Muscle layer of colon (tissue), 2 donors: ENCODE data around the gene PTCRA.

Experiments used
- H3K27ac ChIP-seq: one replicate; pipeline ENCODE4 v1.7.0; 2013; ENCODE audit warnings: low read depth, mild to moderate bottlenecking, low read length, moderate library complexity
- H3K27me3 ChIP-seq, 2 donors: one replicate each; pipeline ENCODE4 v1.7.0; 2013; ENCODE audit warnings: low read length in 2 of 2, mild to moderate bottlenecking in 2 of 2; ENCODE audit not compliant: insufficient read depth in 2 of 2, control insufficient read depth in 1 of 2
- H3K36me3 ChIP-seq: one replicate; pipeline ENCODE4 v1.7.0; 2013; ENCODE audit warnings: mild to moderate bottlenecking, low read length; ENCODE audit not compliant: insufficient read depth
- H3K4me1 ChIP-seq: one replicate; pipeline ENCODE4 v1.7.0; 2013; ENCODE audit warnings: mild to moderate bottlenecking, low read length; ENCODE audit not compliant: insufficient read depth
- H3K4me3 ChIP-seq, 2 donors: one replicate each; pipeline ENCODE4 v1.7.0; 2013; ENCODE audit warnings: low read length in 2 of 2, low read depth in 1 of 2, mild to moderate bottlenecking in 1 of 2, moderate library complexity in 1 of 2
- H3K9ac ChIP-seq: one replicate; pipeline ENCODE4 v1.7.0; 2013; ENCODE audit warnings: low read length
- H3K9me3 ChIP-seq: one replicate; pipeline ENCODE4 v1.7.0; 2013; ENCODE audit warnings: mild to moderate bottlenecking, low read length
- donor health status: abdominal sarcoma.
- donor health status: Adenocarcinoma of cecum.

The PTCRA gene

DNA sequence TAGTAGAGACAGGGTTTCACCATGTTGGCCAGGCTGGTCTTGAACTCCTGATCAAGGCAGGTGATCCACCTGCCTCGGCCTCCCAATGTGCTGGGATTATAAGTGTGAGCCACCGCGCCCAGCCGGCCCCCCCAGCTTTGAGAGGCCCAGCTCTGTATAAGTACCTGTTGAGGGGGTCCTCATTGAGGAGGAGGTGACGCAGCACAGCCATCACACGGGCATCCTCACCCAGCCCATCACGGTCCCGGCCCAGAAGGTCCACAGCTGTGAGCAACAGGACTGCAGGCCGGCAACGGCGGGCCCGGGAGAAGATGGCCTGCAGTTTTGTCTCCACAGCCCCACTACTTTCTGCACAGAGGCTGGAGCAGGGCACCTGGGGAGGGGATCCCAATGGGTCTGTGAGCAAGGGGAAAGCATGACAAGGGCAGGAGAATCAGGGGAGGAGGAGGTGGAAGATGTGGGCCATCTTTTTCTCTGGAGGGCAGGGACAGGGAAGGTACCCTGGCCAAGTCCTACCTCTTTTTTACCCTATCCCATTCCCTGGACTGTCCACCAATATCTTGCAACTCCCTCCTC is 52.4 kb downstream of the PTCRA start:
- H3K36me3 ChIP-seq: peaks cover 48% of the 10 kb centered on the region
- no peaks in the 10 kb centered on the region for H3K4me1 ChIP-seq
- H3K4me3 ChIP-seq: no peak overlapping the region
- H3K9ac ChIP-seq: no peak overlapping the region
- H3K27me3 ChIP-seq: no peaks in the 10 kb centered on the region
- no peak overlapping the region for H3K27ac ChIP-seq
- no peaks in the 10 kb centered on the region for H3K9me3 ChIP-seq

DNA sequence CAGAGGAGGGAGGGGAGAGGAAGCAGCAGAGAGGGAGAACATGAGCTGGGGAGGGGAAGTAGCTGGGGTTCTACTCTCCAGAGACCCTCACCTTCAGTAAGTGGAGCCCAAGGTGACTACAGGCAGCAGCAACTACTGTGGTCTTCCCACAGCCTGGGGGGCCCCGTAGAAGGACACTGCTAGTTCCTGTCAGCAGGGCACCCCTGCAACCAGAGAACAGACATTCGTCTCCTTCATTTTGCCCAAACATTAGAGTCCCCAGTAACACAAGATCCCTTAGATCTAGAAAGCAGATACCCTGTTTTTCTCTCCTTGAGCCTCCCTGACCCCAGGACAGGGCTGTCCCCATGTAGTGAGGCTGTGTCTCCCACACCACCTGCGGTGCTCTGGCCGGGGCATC is 52.9 kb downstream of the PTCRA start:
- no peaks in the 10 kb centered on the region for H3K27me3 ChIP-seq
- no peaks in the 10 kb centered on the region for H3K4me1 ChIP-seq
- H3K4me3 ChIP-seq: no peak overlapping the region
- no peak overlapping the region for H3K9ac ChIP-seq
- no peak overlapping the region for H3K27ac ChIP-seq
- H3K9me3 ChIP-seq: no peaks in the 10 kb centered on the region
- peaks cover 49% of the 10 kb centered on the region for H3K36me3 ChIP-seq

DNA sequence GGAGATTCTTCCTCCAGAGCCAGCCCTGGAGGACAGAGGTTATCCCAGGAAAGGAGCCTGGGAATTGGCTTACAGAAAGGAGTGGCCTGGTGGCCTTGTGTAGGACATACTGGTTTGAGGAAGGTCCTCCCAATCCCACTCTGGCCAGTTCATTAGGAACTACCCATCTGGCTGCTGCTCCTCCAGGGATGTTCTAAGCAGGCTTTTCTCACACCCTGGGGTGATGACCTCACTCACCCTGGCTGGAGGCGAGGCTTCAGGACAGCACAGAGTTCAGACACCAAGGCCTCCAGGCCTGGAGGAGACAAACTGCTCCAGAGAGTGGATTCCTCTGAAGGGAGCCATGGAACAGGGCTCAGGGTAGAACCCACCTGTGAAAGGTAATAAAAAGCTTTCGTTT is 53.6 kb downstream of the PTCRA start:
- Histone ChIP-seq H3K4me1 (no peaks in the 10 kb centered on the region), H3K4me3 (no peak overlapping the region), H3K27ac (no peak overlapping the region), H3K9me3 (no peaks in the 10 kb centered on the region), H3K9ac (no peak overlapping the region), H3K27me3 (no peaks in the 10 kb centered on the region), H3K36me3 (peaks cover 45% of the 10 kb centered on the region)

DNA sequence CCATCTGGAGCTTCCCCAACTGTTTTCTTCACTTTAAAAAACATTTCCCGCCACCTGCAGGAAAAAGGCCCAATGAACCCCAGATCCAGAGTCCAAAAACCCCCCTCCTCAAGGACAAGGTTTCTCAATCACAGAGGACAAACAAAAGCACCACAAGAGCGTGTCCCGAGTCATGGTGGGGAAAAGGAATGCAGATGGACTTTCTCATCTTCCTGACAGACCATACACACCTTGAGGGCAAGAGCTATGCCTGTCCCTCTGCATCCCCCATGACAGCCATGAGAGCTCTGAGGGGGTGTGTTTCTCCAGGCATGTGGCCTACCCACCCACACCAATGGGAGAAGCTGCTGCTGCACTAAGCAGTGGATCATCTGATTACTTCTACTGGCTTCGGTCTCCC is 54.1 kb downstream of the PTCRA start:
- Histone ChIP-seq H3K9ac (no peak overlapping the region), H3K27me3 (no peaks in the 10 kb centered on the region), H3K27ac (no peak overlapping the region), H3K4me1 (no peaks in the 10 kb centered on the region), H3K9me3 (no peaks in the 10 kb centered on the region), H3K4me3 (no peak overlapping the region), H3K36me3 (peaks cover 40% of the 10 kb centered on the region)

DNA sequence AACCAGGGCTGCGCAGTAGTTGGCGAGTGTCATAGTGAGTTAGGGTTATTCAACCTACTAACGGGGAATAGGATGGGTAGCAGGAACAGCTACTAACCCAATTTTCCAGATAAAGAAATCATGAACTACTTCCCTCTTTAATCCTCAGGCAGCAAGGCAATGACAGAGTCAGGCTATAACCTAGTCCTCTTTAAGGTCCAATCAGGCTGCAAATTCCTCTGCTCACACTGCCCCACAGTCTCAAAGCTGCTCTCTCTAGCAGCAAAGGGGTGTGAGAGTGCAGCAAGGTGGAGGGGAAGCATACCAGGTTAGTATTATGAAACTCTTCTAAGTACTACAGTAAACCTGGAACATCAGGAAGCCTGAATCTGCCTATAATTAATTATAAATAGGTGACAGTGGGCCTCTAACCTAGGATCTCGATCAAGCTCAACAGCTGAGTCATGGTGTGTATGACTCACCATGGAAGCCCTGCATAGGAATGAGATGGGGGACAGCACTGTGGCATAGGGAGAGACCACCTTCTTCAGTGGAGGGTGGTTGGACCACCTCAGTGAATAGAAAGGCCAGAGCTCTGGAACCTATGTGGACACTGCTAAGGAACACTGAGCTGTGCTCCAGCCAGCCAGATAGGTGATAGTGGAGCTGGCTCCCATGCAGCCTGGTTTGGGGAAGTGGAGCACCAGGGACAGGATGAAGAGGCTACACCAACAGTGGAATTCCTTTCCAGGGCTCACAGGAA is 55.2 kb downstream of the PTCRA start:
- Histone ChIP-seq H3K9me3 (no peaks in the 10 kb centered on the region), H3K4me3 (no peak overlapping the region), H3K27ac (no peak overlapping the region), H3K4me1 (no peaks in the 10 kb centered on the region), H3K27me3 (no peaks in the 10 kb centered on the region), H3K9ac (no peak overlapping the region), H3K36me3 (peaks cover 31% of the 10 kb centered on the region)

DNA sequence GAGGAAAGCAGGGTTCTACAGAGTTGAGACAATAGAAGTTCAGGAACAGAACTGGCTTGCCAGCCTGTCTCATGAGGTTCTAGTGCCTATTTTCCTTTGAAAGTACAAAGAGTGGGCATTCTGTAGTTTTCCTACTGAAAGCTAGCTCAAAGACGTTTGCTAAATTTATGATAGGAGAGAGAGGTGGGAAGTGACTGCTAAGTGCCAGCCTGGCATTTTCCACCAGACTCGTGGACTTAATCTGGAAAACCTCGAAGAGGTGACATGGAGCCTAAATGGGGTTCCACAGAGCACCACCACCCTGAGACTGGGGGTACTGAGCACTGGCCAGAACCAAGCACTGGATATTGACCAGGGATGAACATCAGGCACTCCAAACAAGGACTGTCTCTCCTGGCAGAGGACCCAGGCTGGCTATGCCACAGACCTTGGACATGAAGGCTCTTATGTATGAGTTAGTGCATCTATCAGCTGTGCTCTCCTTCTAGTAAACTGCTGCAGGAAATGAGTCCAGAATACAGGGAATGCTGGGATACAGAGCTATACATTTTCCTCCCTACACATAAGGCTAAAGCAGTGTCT is 56.0 kb downstream of the PTCRA start:
- Histone ChIP-seq H3K9ac (no peak overlapping the region), H3K27ac (no peak overlapping the region), H3K36me3 (peaks cover 23% of the 10 kb centered on the region), H3K4me1 (peaks cover 2% of the 10 kb centered on the region), H3K9me3 (no peaks in the 10 kb centered on the region), H3K27me3 (no peaks in the 10 kb centered on the region), H3K4me3 (no peak overlapping the region)

DNA sequence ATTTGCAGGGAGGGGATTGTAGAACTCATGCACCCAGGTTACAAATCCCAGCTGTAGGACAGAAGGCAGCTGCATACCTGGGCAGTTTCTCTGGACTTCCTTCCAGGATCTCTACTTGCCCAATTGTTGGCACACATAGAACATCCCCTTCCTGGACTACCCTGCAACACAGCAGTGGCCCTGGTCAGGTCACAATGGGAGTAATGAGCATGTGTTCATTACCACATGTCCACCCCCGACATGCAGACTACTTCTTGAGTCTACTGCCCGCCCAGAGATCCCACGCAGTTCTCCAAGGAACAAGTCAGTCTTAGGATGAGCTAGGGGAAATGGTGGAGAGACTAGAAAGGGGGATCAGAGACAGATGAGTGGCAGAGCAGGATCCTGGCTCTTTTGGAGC is 58.1 kb downstream of the PTCRA start:
- H3K36me3 ChIP-seq: peaks cover 11% of the 10 kb centered on the region
- no peak overlapping the region for H3K27ac ChIP-seq
- H3K4me3 ChIP-seq: no peak overlapping the region
- peaks cover 16% of the 10 kb centered on the region for H3K4me1 ChIP-seq
- H3K27me3 ChIP-seq: no peaks in the 10 kb centered on the region
- H3K9me3 ChIP-seq: no peaks in the 10 kb centered on the region
- H3K9ac ChIP-seq: no peak overlapping the region

DNA sequence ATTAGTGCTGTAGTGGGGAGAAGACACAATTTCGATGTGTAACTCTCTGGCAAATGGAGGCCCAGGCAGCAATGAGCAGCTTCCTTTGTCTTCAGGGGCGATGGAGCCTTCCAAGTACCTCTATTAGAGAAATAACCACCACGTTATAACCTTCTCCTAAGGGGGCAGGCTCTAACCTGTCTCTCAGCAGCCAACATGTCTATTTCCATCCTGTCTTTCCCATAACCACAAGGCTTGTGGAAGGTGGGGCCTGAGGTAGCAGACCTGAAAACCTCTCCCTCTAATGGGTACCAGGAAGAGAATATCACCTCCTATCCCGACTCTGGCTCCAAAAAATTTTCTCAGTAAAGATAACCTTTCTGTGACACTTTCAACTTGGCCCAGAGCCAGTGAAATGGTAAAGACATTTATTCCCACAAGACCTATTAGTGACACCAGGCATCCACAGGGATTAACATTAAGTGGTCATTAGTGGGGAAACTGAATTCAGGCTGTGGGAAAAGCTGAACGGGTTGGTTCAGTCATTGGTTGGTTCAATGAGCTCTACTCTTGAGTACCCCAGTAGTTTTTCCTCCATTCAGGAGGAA is 59.2 kb downstream of the PTCRA start:
- H3K4me3 ChIP-seq: no peak overlapping the region
- H3K27ac ChIP-seq: no peak overlapping the region
- no peaks in the 10 kb centered on the region for H3K9me3 ChIP-seq
- H3K9ac ChIP-seq: no peak overlapping the region
- H3K4me1 ChIP-seq: peaks cover 23% of the 10 kb centered on the region
- peaks cover 4% of the 10 kb centered on the region for H3K36me3 ChIP-seq
- H3K27me3 ChIP-seq: no peaks in the 10 kb centered on the region
